HG03196 (cell line): Measurements from ENCODE around the gene ELOB.

Source experiments
- ATAC-seq: cut with Tn5 transposase; IDR thresholded peaks from one replicate; pipeline ENCODE4 v1.9.1; 2021; ENCODE audit not compliant: unreplicated experiment

The ELOB gene

GRCh38 chr16:2784358-2785100, 7.4 kb upstream of the ELOB start:
- no peak for ATAC-seq

- ATAC-seq = no peak
These were observed 6.7 kb upstream of the ELOB start for GRCh38 chr16:2783581-2784357.

GRCh38 chr16:2782583-2783351, 5.7 kb upstream of the ELOB start:
- no peak for ATAC-seq

GRCh38 chr16:2779978-2780898, 3.2 kb upstream of the ELOB start:
- ATAC-seq = no peak

GRCh38 chr16:2779151-2779920, 2.3 kb upstream of the ELOB start:
- ATAC-seq = no peak

GRCh38 chr16:2778630-2778958, 1.5 kb upstream of the ELOB start:
- ATAC-seq = no peak

- ATAC-seq = peak; percentile 7
These were observed 986 bp upstream of the ELOB start for GRCh38 chr16:2777903-2778629.

GRCh38 chr16:2776500-2777139, 460 bp downstream of the ELOB start:
- ATAC-seq = peak; percentile 16

- no peak for ATAC-seq
These were observed 1.1 kb downstream of the ELOB start for GRCh38 chr16:2775765-2776499.

- ATAC-seq = no peak
These were observed 1.9 kb downstream of the ELOB start for GRCh38 chr16:2775131-2775716.

GRCh38 chr16:2774161-2774891, 2.8 kb downstream of the ELOB start:
- no peak for ATAC-seq

GRCh38 chr16:2773188-2773968, 3.7 kb downstream of the ELOB start:
- ATAC-seq = no peak

GRCh38 chr16:2771496-2772402, 5.3 kb downstream of the ELOB start:
- ATAC-seq = no peak

- ATAC-seq = no peak
These were observed 6.8 kb downstream of the ELOB start for GRCh38 chr16:2770057-2770951.
